ENCODE measurements around the gene JAG2.

Gene JAG2

GRCh38 chr14:105150026-105150367, 18.6 kb downstream of the JAG2 start:
- DNase-seq = no peak

GRCh38 chr14:105149146-105149781, 19.3 kb downstream of the JAG2 start:
- no peak for DNase-seq

DNA sequence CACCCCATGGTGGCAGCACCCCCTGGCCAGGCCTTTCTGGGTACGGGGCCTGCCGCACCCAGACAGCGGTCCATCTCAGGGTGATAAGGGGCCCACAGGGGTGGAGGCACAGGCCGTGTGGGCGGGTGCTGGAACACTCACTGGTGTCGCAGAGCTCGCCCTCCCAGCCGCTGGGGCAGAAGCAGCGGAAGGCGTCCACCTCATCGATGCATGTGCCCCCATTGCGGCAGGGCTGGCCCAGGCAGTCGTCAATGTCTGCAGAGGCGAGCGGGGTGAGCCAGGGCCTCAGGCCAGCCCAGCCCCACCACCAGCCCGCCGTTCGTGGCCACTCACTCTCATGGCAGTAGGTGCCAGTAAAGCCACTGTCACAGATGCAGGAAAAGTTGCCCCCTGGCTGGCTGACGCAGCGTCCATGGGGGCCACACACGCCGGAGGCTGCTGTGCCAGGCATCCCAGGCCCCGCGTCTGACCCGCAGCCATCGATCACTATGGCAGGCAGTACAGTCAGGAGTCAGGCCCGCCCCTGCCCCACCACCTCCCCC, 19.9 kb downstream of the JAG2 start:
- DNase-seq = no peak

DNA sequence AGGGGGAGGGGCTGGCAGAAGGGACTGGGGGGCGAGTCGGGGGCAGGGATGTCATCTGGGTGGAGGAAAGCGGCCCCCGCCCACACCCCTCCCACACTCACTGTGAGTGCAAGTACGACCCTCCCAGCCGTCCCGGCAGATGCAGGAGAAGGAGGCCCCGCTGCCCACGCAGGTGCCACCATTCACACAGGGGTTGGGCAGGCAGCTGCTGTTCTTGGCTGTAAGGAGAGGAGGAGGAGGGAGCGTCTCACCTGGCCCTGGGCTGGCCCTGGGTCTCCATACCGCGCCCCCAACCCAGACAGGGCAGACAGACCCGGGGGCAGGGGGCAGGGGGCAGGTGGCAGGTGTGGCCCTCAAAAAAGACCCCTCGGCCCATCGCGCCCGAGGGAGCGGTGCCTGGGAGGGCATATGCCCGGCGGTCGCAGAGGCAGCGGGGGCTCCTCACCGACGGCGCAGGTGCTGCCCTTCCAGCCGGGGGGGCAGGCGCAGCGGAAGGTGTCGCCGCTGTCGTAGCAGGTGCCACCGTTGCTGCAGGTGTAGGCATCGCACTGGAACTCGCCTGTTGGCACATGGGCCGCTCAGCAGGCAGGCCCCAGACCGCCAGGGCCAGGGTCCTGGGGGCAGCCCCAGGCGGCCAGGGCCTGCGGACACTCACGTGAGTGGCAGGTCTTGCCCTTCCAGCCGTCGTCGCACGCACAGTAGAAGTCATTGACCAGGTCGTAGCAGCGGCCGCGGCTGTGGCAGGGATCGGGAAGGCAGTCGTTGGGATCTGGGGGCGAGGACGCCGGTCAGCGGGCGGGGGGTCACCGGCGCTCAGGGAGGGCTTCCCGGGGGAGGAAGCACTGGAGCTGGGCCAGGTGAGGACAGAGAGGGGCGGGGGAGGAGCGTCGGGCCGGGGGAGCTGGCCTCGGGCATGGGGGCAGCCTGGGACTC, 20.6 kb downstream of the JAG2 start:
- DNase-seq = no peak

DNA sequence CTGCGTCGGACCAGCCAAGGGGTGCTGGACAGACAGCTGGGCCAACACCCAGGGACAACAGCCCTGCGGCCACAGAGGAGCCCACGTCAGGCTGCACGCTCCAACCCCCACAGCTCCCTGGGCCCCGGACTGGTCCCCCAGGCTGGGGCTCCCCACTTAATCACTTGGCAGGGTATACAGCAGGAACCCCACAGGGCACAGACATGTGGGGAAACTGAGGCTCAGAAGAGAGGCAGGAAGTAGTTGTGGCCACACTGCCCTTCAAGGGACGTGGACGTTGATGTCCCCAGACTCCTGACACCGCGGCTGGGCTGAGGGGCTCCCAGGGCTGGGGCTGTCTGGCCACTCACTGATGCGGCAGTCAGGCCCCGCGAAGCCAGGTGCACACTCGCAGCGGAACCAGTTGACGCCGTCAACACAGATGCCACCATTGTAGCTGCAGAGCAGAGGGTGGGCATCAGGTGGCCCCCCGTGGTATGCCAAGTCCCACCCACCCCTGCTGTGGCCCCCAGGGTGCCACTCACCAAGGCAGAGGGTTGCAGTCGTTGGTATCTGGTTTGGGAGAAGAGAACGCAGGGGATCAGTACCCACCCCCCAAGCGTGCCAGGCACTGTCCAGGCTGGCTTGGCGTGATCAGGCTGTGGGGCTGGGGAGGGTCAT, 21.5 kb downstream of the JAG2 start:
- DNase-seq = no peak

GRCh38 chr14:105146181-105146975, 22.2 kb downstream of the JAG2 start:
- DNase-seq = no peak

GRCh38 chr14:105145381-105146180, 23.0 kb downstream of the JAG2 start:
- DNase-seq = no peak

DNA sequence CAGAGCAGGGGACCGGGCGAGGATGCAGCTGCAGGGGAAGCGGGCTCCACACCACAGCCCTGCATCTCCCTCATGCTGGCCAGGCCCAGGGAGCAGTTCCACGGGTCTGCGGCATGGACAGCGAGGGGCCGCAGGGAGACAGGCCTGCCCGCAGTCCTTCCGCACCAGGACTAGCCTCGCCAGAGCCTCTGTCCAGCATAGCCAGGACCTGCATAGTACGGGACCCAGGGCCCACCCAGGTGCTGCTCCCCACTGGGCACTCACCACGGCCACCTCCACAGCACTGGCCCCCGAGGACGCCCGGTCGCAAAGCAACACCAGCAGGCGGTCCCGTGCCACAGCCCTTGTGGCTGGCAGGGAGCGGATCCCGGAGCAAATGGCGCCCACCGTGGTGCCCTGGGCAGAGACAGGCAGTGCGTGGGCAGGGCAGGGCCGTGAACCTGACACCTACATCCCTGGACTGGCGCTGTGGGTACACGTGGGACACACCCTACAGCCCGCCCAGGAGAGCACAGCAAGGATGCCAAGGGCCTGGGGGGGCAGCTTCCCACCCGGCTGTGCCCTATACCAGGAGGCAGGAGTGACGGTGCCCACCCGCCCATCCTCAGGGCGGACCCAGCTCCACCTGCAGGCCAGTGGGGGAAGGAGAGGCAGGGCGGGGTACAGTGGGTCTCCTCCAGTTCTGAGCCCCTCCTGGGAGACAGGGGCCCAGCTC, 23.8 kb downstream of the JAG2 start:
- no peak for DNase-seq

DNA sequence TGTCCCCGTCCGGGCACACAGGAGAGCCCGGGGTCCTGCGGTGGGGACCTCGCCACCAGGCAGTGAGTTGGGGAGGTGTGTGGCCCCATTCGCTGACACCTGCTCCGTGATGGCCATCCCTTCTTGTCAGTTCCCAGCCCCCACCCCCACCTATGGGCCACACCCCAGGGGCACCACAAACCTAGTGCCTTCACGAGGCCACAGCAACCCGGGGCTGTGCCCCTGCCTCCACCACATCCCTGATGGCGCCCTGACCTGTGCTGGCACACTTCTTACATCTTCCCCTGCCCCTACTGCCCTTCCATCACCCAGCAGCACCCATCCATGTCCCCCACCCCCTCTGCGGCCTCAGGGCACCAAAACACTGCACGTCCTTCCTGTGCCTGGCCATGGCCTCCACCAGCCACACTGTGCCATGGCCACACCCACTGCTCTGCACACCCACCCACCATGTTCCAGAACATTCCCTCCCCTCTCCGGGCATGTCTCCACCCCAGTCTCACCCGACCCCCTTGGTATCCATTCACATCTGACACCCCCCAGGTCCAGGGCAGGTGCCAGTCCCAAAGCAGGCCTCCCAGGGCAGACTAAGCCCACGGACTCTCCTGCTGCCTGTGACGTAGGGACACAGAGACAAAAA, 24.4 kb downstream of the JAG2 start:
- DNase-seq = no peak

DNA sequence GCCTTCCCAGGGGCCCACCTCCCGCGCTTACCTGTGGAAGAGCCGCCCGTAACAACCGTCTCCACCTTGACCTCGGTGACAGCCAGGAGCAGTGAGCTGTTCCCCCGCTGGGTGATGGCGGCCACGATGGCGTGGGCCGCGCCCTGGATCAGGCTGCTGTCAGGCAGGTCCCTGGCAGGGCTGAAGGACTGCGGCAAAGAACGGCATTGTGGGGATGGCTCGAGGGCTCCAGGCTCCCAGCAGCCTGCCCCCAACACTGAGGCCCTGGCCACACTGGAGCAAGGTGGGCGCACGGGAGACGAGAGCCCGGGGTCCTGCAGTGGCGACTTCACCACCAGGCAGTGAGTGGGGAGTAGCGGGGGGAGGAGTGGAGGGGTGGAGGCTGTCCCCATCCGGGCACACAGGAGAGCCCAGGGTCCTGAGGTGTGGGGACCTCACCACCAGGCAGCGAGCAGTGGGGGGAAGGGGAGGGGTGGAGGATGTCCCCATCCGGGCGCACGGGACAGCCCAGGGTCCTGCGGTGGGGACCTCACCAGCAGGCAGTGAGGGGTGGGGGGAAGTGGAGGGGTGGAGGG, 25.0 kb downstream of the JAG2 start:
- no peak for DNase-seq

DNA sequence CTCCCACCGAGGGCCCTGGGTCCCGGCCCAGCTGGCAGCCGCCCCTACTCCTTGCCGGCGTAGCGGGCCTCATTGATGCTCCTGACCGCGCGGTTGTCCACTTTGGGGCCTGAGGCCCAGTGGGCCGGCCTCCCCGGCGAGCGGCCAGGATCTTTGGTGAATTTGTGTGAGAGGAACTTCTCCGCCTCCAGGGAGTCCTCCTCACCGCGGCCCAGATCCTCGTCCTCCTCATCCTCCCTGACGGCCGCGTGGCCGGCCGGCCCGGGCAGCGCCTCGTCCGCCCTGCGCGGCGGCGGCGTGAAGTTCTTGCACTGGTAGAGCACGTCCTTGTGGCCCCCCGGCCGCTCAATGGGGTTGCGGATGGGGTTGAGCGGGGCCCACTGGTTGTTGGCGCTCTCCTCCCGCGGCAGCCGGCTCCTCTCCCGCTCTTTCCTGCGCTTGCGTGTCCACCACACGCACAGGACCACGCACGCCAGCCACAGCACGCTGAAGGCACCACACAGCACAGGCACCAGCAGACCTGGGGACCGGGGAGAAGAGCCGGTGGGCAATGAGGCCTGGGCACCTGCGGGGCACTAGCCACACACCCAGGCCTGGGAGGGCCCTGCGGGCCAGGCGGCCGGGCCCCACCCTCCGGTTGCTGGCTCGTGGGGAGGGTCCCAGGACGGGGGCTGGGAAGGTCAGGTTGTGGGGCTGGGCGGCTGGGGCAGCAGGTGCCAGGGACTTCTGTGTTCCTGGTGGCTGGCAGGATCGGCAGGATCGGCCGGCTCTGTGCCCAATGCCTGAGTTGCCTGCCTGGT, 25.7 kb downstream of the JAG2 start:
- no peak for DNase-seq

GRCh38 chr14:105141486-105142281, 26.9 kb downstream of the JAG2 start:
- DNase-seq = no peak

DNA sequence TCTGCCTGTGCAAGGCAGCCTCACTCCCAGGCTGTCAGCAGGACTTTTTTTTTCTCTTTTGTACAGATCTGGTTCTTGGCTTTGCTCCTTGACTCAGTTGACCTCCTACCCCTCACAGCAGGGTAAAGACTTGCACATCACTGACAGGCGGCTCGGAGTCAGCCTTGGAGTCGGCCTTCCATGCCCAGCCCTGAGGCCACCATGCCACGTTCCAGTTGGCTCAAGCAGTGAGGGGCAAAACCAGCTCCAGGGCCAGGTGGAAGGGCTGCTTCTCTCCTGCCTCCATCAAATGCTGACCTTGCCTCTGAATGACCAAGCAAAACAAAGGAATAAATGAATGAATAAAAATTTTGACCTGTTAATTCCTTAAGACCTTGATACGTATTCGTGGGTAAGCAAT, 27.6 kb downstream of the JAG2 start:
- DNase-seq = no peak

DNA sequence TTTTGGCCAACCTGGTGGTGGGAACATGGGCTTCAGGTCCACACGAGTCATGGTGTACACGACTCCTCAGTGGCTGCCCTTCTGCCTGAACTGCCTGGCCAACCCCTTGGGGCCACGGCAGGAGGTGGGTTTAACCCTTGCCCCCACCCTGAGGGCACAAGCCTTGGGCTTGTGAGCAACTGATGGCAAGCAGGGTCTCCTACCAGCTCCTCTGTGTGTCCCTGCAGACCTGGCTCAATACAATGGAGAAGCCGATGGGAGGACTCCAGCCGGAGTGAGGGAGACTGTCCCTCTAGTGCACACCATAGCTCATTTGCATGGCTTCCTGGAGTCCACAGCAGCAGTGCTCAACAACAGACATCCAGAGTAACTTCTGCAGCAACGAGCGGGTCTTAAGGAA, 28.0 kb downstream of the JAG2 start:
- no peak for DNase-seq

GRCh38 chr14:105139831-105140239, 28.7 kb downstream of the JAG2 start:
- no peak for DNase-seq

- no peak for DNase-seq
These were observed 29.3 kb downstream of the JAG2 start for GRCh38 chr14:105139212-105139825.

DNA sequence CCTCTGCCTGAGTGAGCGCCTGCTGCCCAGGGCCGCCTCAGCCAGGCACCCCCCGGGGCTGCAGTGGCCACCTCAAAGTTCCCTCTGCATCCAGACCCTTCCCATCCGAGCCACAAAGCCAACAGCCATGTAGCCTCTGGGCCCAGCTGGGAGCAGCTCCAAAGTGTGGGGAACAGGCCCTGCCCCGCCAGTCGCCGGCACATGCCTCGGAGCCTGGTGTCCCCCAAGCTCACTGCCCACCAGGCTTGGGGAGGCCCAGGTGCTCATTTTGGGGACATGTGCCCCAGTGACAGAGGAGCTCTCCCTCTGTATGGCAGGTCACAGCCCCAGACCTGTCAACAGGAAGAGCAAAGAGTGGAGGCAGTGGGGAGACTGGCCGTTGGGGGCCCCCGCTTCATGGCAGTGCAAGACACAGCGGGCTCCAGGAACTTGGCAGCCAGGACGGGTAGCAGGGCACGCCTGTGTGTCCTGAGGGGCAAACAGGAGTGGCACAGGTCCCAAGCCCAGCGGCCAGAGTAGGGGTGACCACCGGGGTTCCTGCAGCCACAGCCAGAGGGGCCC, 29.9 kb downstream of the JAG2 start:
- no peak for DNase-seq

DNA sequence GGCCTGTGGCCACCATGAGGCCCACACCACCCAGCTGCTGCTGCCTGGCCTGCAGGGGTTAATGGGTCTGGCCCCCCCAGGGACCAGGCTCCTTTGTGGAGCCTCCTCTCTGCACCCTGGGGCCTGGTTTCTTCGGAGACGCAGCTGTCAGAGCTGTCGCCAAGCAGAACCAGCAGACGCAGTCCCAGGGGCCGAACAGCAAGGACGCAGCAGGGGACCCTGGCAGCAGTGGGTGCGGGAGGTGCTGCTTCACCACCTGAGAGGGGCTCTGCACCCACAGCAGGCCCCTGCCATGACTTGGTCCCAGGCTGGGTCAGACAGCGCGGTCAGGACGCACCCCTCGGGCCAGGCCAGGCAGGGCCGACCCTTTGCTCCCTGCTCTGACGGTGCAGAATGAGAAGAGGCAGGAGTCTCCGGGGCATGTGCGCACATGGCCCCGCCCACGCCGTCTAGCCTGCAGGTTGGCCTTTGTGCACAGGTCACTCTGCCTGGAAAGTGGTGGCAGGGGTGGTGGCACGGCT, 30.5 kb downstream of the JAG2 start:
- no peak for DNase-seq
